ENCODE data around the gene IKBIP. TPM values are rescaled to one million over a fixed set of nuclear protein-coding genes. Genes with fewer than 3 reads are reported as not detected.

Gene IKBIP
- total and polyA plus RNA-seq, 9 of the 15 experiments (the other 6 are each of a cell fraction or from before 2014, with no cell fraction given) = 3.3 to 19.5 (median 14.9) TPM

GRCh38 chr12:98644712-98645571 is at the start of gene IKBIP, which contains the start of gene APAF1 (continued):
- no peak for TF ChIP-seq ZNF318 (IDR thresholded peaks at IDR 0.05; ENCODE audit: borderline replicate concordance in 1 of 2, low read depth in 1 of 2)
- TF ChIP-seq CBX1 (IDR thresholded peaks at IDR 0.05; ENCODE audit: low read depth) = 0 out of 2 replicates have a peak, but pooled peaks have one; percentile 27
- no peak for TF ChIP-seq STAG1 (CRISPR knock-in tag; IDR thresholded peaks at IDR 0.05; ENCODE audit: borderline replicate concordance)
- TF ChIP-seq DMBX1 (CRISPR knock-in tag; IDR thresholded peaks at IDR 0.05; ENCODE audit: borderline replicate concordance) = no peak; the same call in 1 of the 2 replicates
- TF ChIP-seq, protein P1, sequence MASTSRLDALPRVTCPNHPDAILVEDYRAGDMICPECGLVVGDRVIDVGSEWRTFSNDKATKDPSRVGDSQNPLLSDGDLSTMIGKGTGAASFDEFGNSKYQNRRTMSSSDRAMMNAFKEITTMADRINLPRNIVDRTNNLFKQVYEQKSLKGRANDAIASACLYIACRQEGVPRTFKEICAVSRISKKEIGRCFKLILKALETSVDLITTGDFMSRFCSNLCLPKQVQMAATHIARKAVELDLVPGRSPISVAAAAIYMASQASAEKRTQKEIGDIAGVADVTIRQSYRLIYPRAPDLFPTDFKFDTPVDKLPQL (IDR thresholded peaks at IDR 0.05; ENCODE audit: extremely low read depth, insufficient read length) = no peak
- peak; percentile 47 to 70; a peak in 1 of 4 replicates for TF ChIP-seq MNT (conservative IDR thresholded peaks at IDR 0.05)
- no peak for TF ChIP-seq SRSF9 (IDR thresholded peaks at IDR 0.05; ENCODE audit: borderline replicate concordance, low read depth, low read length)
- no peak for TF ChIP-seq NCOR1 (IDR thresholded peaks at IDR 0.05)
- TF ChIP-seq MXI1 (IDR thresholded peaks at IDR 0.05; ENCODE audit: low read depth, low read length) = peak; percentile 61; the same call in 1 of the 2 replicates
- no peak for TF ChIP-seq SNIP1 (IDR thresholded peaks at IDR 0.05; ENCODE audit: low read depth)

Data from K562 (cell line).